SK-N-SH (cell line): ENCODE data around the gene SPATA32. TPM values are rescaled to one million over a fixed set of nuclear protein-coding genes. Genes with fewer than 3 reads are reported as not detected.

ENCODE experiments used
- CTCF ChIA-PET: fragments of 300-600, 350-600 bp; formaldehyde crosslinking; extraction: SDS; loops from one replicate; lab custom pipeline; 2021; lab: Yijun Ruan, JAX
- POLR2A ChIA-PET: fragments of 350-600 bp; sonication (Branson Sonifier 250); formaldehyde crosslinking; extraction: SDS; loops from one replicate; lab custom pipeline; 2020; ENCODE audit warnings: antibody characterized with exemption, inconsistent platforms; lab: Yijun Ruan, JAX
- DNase-seq: peaks from one replicate; pipeline ENCODE4 v3.0.0; 2012
- H2AFZ ChIP-seq: fragments of 200-600 bp; sonication (generic); 2 replicates; pipeline ENCODE4 v1.8.1; 2016; ENCODE audit warnings: antibody characterized with exemption, mild to moderate bottlenecking, low read depth
- H3F3A ChIP-seq: fragments of 200-600 bp; sonication (generic); replicated peaks from 2 replicates; pipeline ENCODE3; 2016; ENCODE audit warnings: antibody characterized with exemption, mild to moderate bottlenecking; ENCODE audit not compliant: insufficient read depth
- H3K27ac ChIP-seq, 2 experiments: fragments of 200-500 bp in 1 of 2; fragments of 200-600 bp in 1 of 2; sonication (Bioruptor generic) in 1 of 2; sonication (generic), shearing (Covaris generic) in 1 of 2; 2 replicates each; pipeline versions ENCODE4 v1.5.1 to v1.6.1; 2014 to 2016; ENCODE audit warnings: low read depth in 2 of 2, inconsistent platforms in 1 of 2, low read length in 1 of 2, mild to moderate bottlenecking in 1 of 2, mixed read lengths in 1 of 2
- H3K27me3 ChIP-seq: fragments of 200-600 bp; sonication (generic), shearing (Covaris generic); 2 replicates; pipeline ENCODE4 v1.6.1; 2016; ENCODE audit warnings: mixed run types; ENCODE audit not compliant: insufficient read depth
- H3K36me3 ChIP-seq, 2 experiments: fragments of 200-500 bp in 1 of 2; fragments of 200-600 bp in 1 of 2; sonication (Bioruptor generic) in 1 of 2; sonication (generic) in 1 of 2; replicated peaks in 1 of 2; 2 replicates each; pipeline versions ENCODE3 to v1.5.1; 2014 to 2016; ENCODE audit warnings: low read length in 1 of 2, mild to moderate bottlenecking in 1 of 2; ENCODE audit not compliant: insufficient read depth in 2 of 2, control insufficient read depth in 1 of 2
- H3K4me1 ChIP-seq, 2 experiments: fragments of 200-500 bp in 1 of 2; fragments of 200-600 bp in 1 of 2; sonication (Bioruptor generic) in 1 of 2; sonication (generic), shearing (Covaris generic) in 1 of 2; 2 replicates each; pipeline versions ENCODE4 v1.5.1 to v1.6.1; 2014 to 2016; ENCODE audit warnings: low read depth in 1 of 2, low read length in 1 of 2, mixed run types in 1 of 2; ENCODE audit not compliant: insufficient read depth in 2 of 2, control insufficient read depth in 1 of 2
- H3K4me2 ChIP-seq: fragments of 200-600 bp; sonication (generic), shearing (Covaris generic); 2 replicates; pipeline ENCODE4 v1.6.1; 2017; ENCODE audit warnings: mixed run types
- H3K4me3 ChIP-seq, 2 experiments: fragments of 200-500 bp in 1 of 2; fragments of 200-600 bp in 1 of 2; sonication (Bioruptor generic) in 1 of 2; sonication (generic), shearing (Covaris generic) in 1 of 2; 2 replicates each; pipeline versions ENCODE4 v1.5.1 to v1.8.1; 2014 to 2016; ENCODE audit warnings: low read depth in 2 of 2, inconsistent platforms in 1 of 2, low read length in 1 of 2, mild to moderate bottlenecking in 1 of 2, mixed read lengths in 1 of 2, moderate library complexity in 1 of 2
- H3K79me2 ChIP-seq: fragments of 200-600 bp; sonication (generic); 2 replicates; pipeline ENCODE4 v1.8.1; 2017; ENCODE audit warnings: mild to moderate bottlenecking; ENCODE audit not compliant: insufficient read depth
- H3K9ac ChIP-seq: fragments of 200-600 bp; sonication (generic); 2 replicates; pipeline ENCODE4 v1.6.1; 2017; ENCODE audit warnings: mixed run types
- H3K9me2 ChIP-seq: fragments of 200-600 bp; sonication (generic); 2 replicates; pipeline ENCODE4 v1.6.1; 2017; ENCODE audit warnings: mixed run types
- H3K9me3 ChIP-seq: fragments of 200-600 bp; sonication (generic); 2 replicates; pipeline ENCODE4 v1.6.1; 2017; ENCODE audit warnings: mixed run types, mild to moderate bottlenecking, moderate library complexity
- H4K20me1 ChIP-seq: fragments of 200-600 bp; sonication (generic); 2 replicates; pipeline ENCODE4 v1.6.1; 2017; ENCODE audit warnings: mild to moderate bottlenecking, mixed run types; ENCODE audit not compliant: insufficient read depth
- CHD2 ChIP-seq: fragments of 150-350 bp; IDR thresholded peaks from 2 replicates; pipeline ENCODE4 v1.6.1; 2018; ENCODE audit warnings: low read length; ENCODE audit not compliant: partially characterized antibody
- ELF1 ChIP-seq: IDR thresholded peaks from 2 replicates; pipeline ENCODE4 v1.4.0; 2012
- EZH2phosphoT487 ChIP-seq: fragments of 200-600 bp; sonication (generic); IDR thresholded peaks from 2 replicates; pipeline ENCODE4 v1.6.1; 2017; ENCODE audit warnings: low read depth, mixed run types, mild to moderate bottlenecking, antibody characterized with exemption, moderate library complexity, borderline replicate concordance
- FOSL2 ChIP-seq: IDR thresholded peaks from 2 replicates; pipeline ENCODE4 v1.4.0; 2012; ENCODE audit warnings: low read depth, mild to moderate bottlenecking, moderate library complexity, borderline replicate concordance
- GABPA ChIP-seq: IDR thresholded peaks from 2 replicates; pipeline ENCODE4 v1.4.0; 2012; ENCODE audit warnings: low read depth, mild to moderate bottlenecking
- MEF2A ChIP-seq: IDR thresholded peaks from 2 replicates; pipeline ENCODE4 v1.4.0; 2012; ENCODE audit warnings: low read depth, borderline replicate concordance
- MXI1 ChIP-seq: IDR thresholded peaks from 2 replicates; pipeline ENCODE4 v1.6.1; 2012; ENCODE audit warnings: mild to moderate bottlenecking, low read depth, low read length, improper control_type of control experiment
- PBX3 ChIP-seq: IDR thresholded peaks from 2 replicates; pipeline ENCODE4; 2012
- POLR2AphosphoS5 ChIP-seq: IDR thresholded peaks from 2 replicates; pipeline ENCODE4 v1.6.1; 2012; ENCODE audit warnings: low read depth, low read length
- RCOR1 ChIP-seq: fragments of 150-350 bp; IDR thresholded peaks from 2 replicates; pipeline ENCODE4 v1.6.1; 2017; ENCODE audit warnings: antibody characterized with exemption, low read length
- RXRA ChIP-seq: IDR thresholded peaks from 2 replicates; pipeline ENCODE4 v1.4.0; 2012; ENCODE audit warnings: low read depth, mild to moderate bottlenecking, borderline replicate concordance
- SIN3A ChIP-seq: IDR thresholded peaks from 2 replicates; pipeline ENCODE4 v1.6.1; 2012; ENCODE audit warnings: low read depth, mild to moderate bottlenecking, low read length, moderate library complexity, borderline replicate concordance
- SMC3 ChIP-seq: IDR thresholded peaks from 2 replicates; pipeline ENCODE4 v1.6.1; 2012; ENCODE audit warnings: low read depth, low read length, improper control_type of control experiment
- TCF12 ChIP-seq: IDR thresholded peaks from 2 replicates; pipeline ENCODE4 v1.4.0; 2012
- TEAD4 ChIP-seq: IDR thresholded peaks from 2 replicates; pipeline ENCODE4 v1.4.0; 2012; ENCODE audit warnings: mild to moderate bottlenecking, borderline replicate concordance; ENCODE audit not compliant: insufficient read depth
- WGBS: methylation state at CpG from one replicate; pipeline ENCODE4 v1.1.6; 2017; ENCODE audit warnings: low lambda C conversion rate; 5-methylcytosine and 5-hydroxymethylcytosine counted together
- polyA plus RNA-seq, 3 experiments: library from polyadenylated mRNA; depleted of rRNA; stranded (reverse); fragments of >200 nt; gene quantifications; 2 replicates each; pipeline ENCODE4 v1.2.3, GENCODE V29; 2012
- TF ChIP-seq, protein P1 (sequence below): fragments of 150-350 bp; IDR thresholded peaks from 2 replicates; pipeline ENCODE4 v1.6.1; 2017; ENCODE audit warnings: antibody characterized with exemption, low read length, low read depth, borderline replicate concordance
- TF ChIP-seq, protein P2 (sequence below): IDR thresholded peaks from 2 replicates; pipeline ENCODE4 v1.4.0; 2012; ENCODE audit warnings: low read depth
- TF ChIP-seq, protein P3 (sequence below): IDR thresholded peaks from 2 replicates; pipeline ENCODE4 v1.4.0; 2012; ENCODE audit warnings: low read depth, borderline replicate concordance

SPATA32 gene
- polyA plus RNA-seq, 1 of the 3 experiments (the other 2 are of a cell fraction): not detected

- DNase-seq: no peak
- no peak overlapping the region for H2AFZ ChIP-seq
- H3K79me2 ChIP-seq: peaks cover 96% of the 10 kb centered on the region
- H3K4me2 ChIP-seq: peak overlapping the region; percentile 92; the same call in 1 of the 2 replicates
- no peaks in the 10 kb centered on the region for H3K27me3 ChIP-seq
- no peaks in the 10 kb centered on the region for H3K9me3 ChIP-seq
- no peak overlapping the region for H3K9ac ChIP-seq
- H3K27ac ChIP-seq: peak overlapping the region; percentile 10 to 17; a peak in 2 of 4 replicates
- H3K4me1 ChIP-seq: peaks cover 48 to 49% of the 10 kb centered on the region in 2 experiments
- TF ChIP-seq RXRA (no peak), EZH2phosphoT487 (no peak), MXI1 (no peak), CHD2 (no peak), RCOR1 (no peak), SIN3A (no peak), MEF2A (no peak)
- TF ChIP-seq, protein P1, sequence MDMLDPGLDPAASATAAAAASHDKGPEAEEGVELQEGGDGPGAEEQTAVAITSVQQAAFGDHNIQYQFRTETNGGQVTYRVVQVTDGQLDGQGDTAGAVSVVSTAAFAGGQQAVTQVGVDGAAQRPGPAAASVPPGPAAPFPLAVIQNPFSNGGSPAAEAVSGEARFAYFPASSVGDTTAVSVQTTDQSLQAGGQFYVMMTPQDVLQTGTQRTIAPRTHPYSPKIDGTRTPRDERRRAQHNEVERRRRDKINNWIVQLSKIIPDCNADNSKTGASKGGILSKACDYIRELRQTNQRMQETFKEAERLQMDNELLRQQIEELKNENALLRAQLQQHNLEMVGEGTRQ: no peak
- TF ChIP-seq, protein P2, sequence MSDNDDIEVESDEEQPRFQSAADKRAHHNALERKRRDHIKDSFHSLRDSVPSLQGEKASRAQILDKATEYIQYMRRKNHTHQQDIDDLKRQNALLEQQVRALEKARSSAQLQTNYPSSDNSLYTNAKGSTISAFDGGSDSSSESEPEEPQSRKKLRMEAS: no peak
- TF ChIP-seq, protein P3, sequence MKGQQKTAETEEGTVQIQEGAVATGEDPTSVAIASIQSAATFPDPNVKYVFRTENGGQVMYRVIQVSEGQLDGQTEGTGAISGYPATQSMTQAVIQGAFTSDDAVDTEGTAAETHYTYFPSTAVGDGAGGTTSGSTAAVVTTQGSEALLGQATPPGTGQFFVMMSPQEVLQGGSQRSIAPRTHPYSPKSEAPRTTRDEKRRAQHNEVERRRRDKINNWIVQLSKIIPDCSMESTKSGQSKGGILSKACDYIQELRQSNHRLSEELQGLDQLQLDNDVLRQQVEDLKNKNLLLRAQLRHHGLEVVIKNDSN: no peak
- H3K36me3 ChIP-seq: peaks cover 10 to 15% of the 10 kb centered on the region in 2 experiments
- ChIA-PET POLR2A (interaction anchor here (0.5 to 1.2 kb wide), 4 partner anchors 22 to 932 kb away, joined by 3 read pairs; no protein-coding TSS in a partner anchor), CTCF (interaction anchor here (0.9 to 5.8 kb wide), 21 partner anchors 8 to 175 kb away, joined by 3 to 41 read pairs (median 5); partner anchors contain the start of gene ACBD4)
- H4K20me1 ChIP-seq: peaks cover 72% of the 10 kb centered on the region
- peaks cover 29% of the 10 kb centered on the region for H3F3A ChIP-seq
- WGBS: 77% methylated on average over 3 of the region's 3 CpGs
- H3K4me3 ChIP-seq: no peak overlapping the region
- no peaks in the 10 kb centered on the region for H3K9me2 ChIP-seq
Measured at GRCh38 chr17:45310380-45311324, 48.8 kb upstream of the SPATA32 start.

DNA sequence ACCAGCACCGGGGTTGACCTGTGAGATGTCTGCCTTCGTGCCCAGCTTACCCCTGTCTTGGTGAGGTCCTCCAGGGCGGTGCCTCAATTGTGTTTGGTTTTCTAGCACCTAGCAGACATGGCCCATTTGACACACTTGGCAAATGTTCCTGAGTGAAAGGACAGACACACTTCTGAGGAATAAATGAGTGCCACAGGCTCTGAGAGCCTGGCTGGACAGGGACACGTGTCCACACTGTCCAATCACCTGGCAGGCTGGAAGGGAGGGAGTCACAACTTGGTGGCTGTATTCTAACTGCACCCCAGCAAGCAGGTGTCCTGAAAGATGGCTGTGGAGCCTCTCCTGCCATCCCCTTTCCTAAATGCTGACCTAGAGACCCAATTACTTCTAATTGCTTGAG lies 47.5 kb upstream of the SPATA32 start:
- DNase-seq: no peak
- Histone ChIP-seq H3K9ac (no peak overlapping the region), H3K36me3 (peaks cover 14 to 21% of the 10 kb centered on the region in 2 experiments), H3K79me2 (peaks cover 96% of the 10 kb centered on the region), H3K27me3 (no peaks in the 10 kb centered on the region), H3K27ac (peak overlapping the region in 1 of 2 experiments; percentile 98; a peak in 1 of 4 replicates), H3K9me3 (no peaks in the 10 kb centered on the region), H3K4me1 (peaks cover 38 to 44% of the 10 kb centered on the region in 2 experiments), H4K20me1 (peaks cover 71% of the 10 kb centered on the region), H3K4me3 (no peak overlapping the region), H2AFZ (no peak overlapping the region), H3F3A (peaks cover 34% of the 10 kb centered on the region), H3K9me2 (no peaks in the 10 kb centered on the region), H3K4me2 (no peak overlapping the region)
- ChIA-PET CTCF (interaction anchor here (0.6 to 5.8 kb wide), 4 partner anchors 21 to 304 kb away, joined by 3 to 32 read pairs (median 6); no protein-coding TSS in a partner anchor), POLR2A (no interaction called here)
- TF ChIP-seq ELF1 (no peak), SMC3 (no peak), TCF12 (no peak), GABPA (no peak), POLR2AphosphoS5 (no peak), FOSL2 (no peak), TEAD4 (no peak), PBX3 (no peak)
- TF ChIP-seq, protein P1: no peak
- 100% methylated on average over 2 of the region's 4 CpGs for WGBS
